ENCODE results near the gene DNAH9.

The DNAH9 gene

GRCh38 chr17:11832401-11833137 lies 234.3 kb downstream of the DNAH9 start:
- DNase-seq: no peak
- Histone ChIP-seq H3K4me3 (ENCODE audit: low read depth, low read length) (no peak overlapping the region), H3K27ac (no peak overlapping the region), H3K36me3 (replicated peaks) (no peaks in the 10 kb centered on the region), H3K27me3 (replicated peaks) (no peaks in the 10 kb centered on the region)
- in situ Hi-C loops (cut with HindIII; ENCODE audit: low pct_ligation_motif_present, low sequenced_read_pairs): no loop called here
- TF ChIP-seq CTCF (IDR thresholded peaks at IDR 0.05; ENCODE audit: low read depth, low read length, missing control alignments): no peak

- in situ Hi-C loops (cut with HindIII; ENCODE audit: low pct_ligation_motif_present, low sequenced_read_pairs): no loop called here
- no peaks in the 10 kb centered on the region for H3K36me3 ChIP-seq (replicated peaks)
- no peak overlapping the region for H3K4me3 ChIP-seq (ENCODE audit: low read depth, low read length)
- no peak for DNase-seq
- no peaks in the 10 kb centered on the region for H3K27me3 ChIP-seq (replicated peaks)
- no peak overlapping the region for H3K27ac ChIP-seq
- no peak for TF ChIP-seq CTCF (IDR thresholded peaks at IDR 0.05; ENCODE audit: low read depth, low read length, missing control alignments)
Measured at GRCh38 chr17:11836508-11836907, 238.2 kb downstream of the DNAH9 start.

- Histone ChIP-seq H3K27ac (no peak overlapping the region), H3K36me3 (replicated peaks) (no peaks in the 10 kb centered on the region), H3K4me3 (ENCODE audit: low read depth, low read length) (no peak overlapping the region), H3K27me3 (replicated peaks) (no peaks in the 10 kb centered on the region)
- in situ Hi-C loops (cut with HindIII; ENCODE audit: low pct_ligation_motif_present, low sequenced_read_pairs): no loop called here
- DNase-seq: no peak
- TF ChIP-seq CTCF (IDR thresholded peaks at IDR 0.05; ENCODE audit: low read depth, low read length, missing control alignments): no peak
Measured at GRCh38 chr17:11840052-11840451, 241.8 kb downstream of the DNAH9 start.

GRCh38 chr17:11840831-11841230 lies 242.6 kb downstream of the DNAH9 start:
- Histone ChIP-seq H3K4me3 (ENCODE audit: low read depth, low read length) (no peak overlapping the region), H3K36me3 (replicated peaks) (no peaks in the 10 kb centered on the region), H3K27me3 (replicated peaks) (no peaks in the 10 kb centered on the region), H3K27ac (no peak overlapping the region)
- no peak for DNase-seq
- in situ Hi-C loops (cut with HindIII; ENCODE audit: low pct_ligation_motif_present, low sequenced_read_pairs): no loop called here
- TF ChIP-seq CTCF (IDR thresholded peaks at IDR 0.05; ENCODE audit: low read depth, low read length, missing control alignments): no peak

- Histone ChIP-seq H3K36me3 (replicated peaks) (no peaks in the 10 kb centered on the region), H3K27ac (no peak overlapping the region), H3K27me3 (replicated peaks) (no peaks in the 10 kb centered on the region), H3K4me3 (ENCODE audit: low read depth, low read length) (no peak overlapping the region)
- no peak for DNase-seq
- no peak for TF ChIP-seq CTCF (IDR thresholded peaks at IDR 0.05; ENCODE audit: low read depth, low read length, missing control alignments)
- in situ Hi-C loops (cut with HindIII; ENCODE audit: low pct_ligation_motif_present, low sequenced_read_pairs): no loop called here
Measured at GRCh38 chr17:11848330-11848729, 250.1 kb downstream of the DNAH9 start.

- no peaks in the 10 kb centered on the region for H3K27me3 ChIP-seq (replicated peaks)
- no peaks in the 10 kb centered on the region for H3K36me3 ChIP-seq (replicated peaks)
- no peak overlapping the region for H3K27ac ChIP-seq
- in situ Hi-C loops (cut with HindIII; ENCODE audit: low pct_ligation_motif_present, low sequenced_read_pairs): no loop called here
- TF ChIP-seq CTCF (IDR thresholded peaks at IDR 0.05; ENCODE audit: low read depth, low read length, missing control alignments): no peak
- no peak for DNase-seq
- H3K4me3 ChIP-seq (ENCODE audit: low read depth, low read length): no peak overlapping the region
Measured at GRCh38 chr17:11852231-11852630, 254.0 kb downstream of the DNAH9 start.
